BLaER1 (cell line): ENCODE results near the gene CRYL1.
A peak's percentile ranks its signal among the peaks of the same experiment; 100 is the strongest.

Source experiments
- H3K27ac ChIP-seq: shearing (Covaris generic); formaldehyde crosslinking; 2 replicates; pipeline ENCODE4 v1.8.1; 2022
- H3K27me3 ChIP-seq: shearing (Covaris generic); formaldehyde crosslinking; 2 replicates; pipeline ENCODE4 v1.8.1; 2022
- H3K36me3 ChIP-seq: shearing (Covaris generic); formaldehyde crosslinking; 2 replicates; pipeline ENCODE4 v1.8.1; 2022
- H3K4me1 ChIP-seq: shearing (Covaris generic); formaldehyde crosslinking; 2 replicates; pipeline ENCODE4 v1.8.1; 2022
- H3K4me2 ChIP-seq: shearing (Covaris generic); formaldehyde crosslinking; 2 replicates; pipeline ENCODE4 v1.8.1; 2022
- H3K4me3 ChIP-seq: shearing (Covaris generic); formaldehyde crosslinking; 2 replicates; pipeline ENCODE4 v1.8.1; 2022
- H3K9ac ChIP-seq: shearing (Covaris generic); formaldehyde crosslinking; 2 replicates; pipeline ENCODE4 v1.8.1; 2022
- H3K9me3 ChIP-seq: shearing (Covaris generic); formaldehyde crosslinking; 2 replicates; pipeline ENCODE4 v1.8.1; 2022
- H4K20me1 ChIP-seq: shearing (Covaris generic); formaldehyde crosslinking; 2 replicates; pipeline ENCODE4 v1.8.1; 2022
- Cebpa-rat ChIP-seq: shearing (Covaris generic); IDR thresholded peaks from 2 replicates; pipeline ENCODE4 v1.8.1; 2022

CRYL1 gene

GRCh38 chr13:20525601-20526544, at the start of gene CRYL1:
Gene CRYL1 (minus strand): TSS chr13:20525857. CDS start chr13:20525794, 63 bp downstream.
- H3K9ac ChIP-seq, result peak within 1 kb of the TSS; percentile 85
- peak within 1 kb of the TSS; percentile 98 for H3K4me2 ChIP-seq
- H3K27ac ChIP-seq, result peak within 1 kb of the TSS; percentile 79
- H3K27me3 ChIP-seq, result no peaks in the 10 kb centered on the region
- H3K4me3 ChIP-seq, result peak within 1 kb of the TSS; percentile 88
- H3K9me3 ChIP-seq, result peaks cover 2% of the 10 kb centered on the region
- peaks cover 35% of the 10 kb centered on the region for H3K4me1 ChIP-seq
- TF ChIP-seq Cebpa-rat, result no peak
- no peaks in the 10 kb centered on the region for H3K36me3 ChIP-seq
- no peaks in the 10 kb centered on the region for H4K20me1 ChIP-seq

GRCh38 chr13:20573636-20574035, 48.0 kb upstream of the CRYL1 start:
- Histone ChIP-seq H3K4me1 (no peaks in the 10 kb centered on the region), H3K9me3 (peaks cover 23% of the 10 kb centered on the region), H3K9ac (no peak overlapping the region), H4K20me1 (no peaks in the 10 kb centered on the region), H3K27ac (no peak overlapping the region), H3K36me3 (peaks cover 17% of the 10 kb centered on the region; the same call in 1 of the 2 replicates), H3K4me2 (no peak overlapping the region), H3K4me3 (no peak overlapping the region), H3K27me3 (no peaks in the 10 kb centered on the region)
- TF ChIP-seq Cebpa-rat, result no peak

- no peaks in the 10 kb centered on the region for H4K20me1 ChIP-seq
- no peak overlapping the region for H3K9ac ChIP-seq
- H3K36me3 ChIP-seq, result peaks cover 13% of the 10 kb centered on the region; the same call in 1 of the 2 replicates
- no peaks in the 10 kb centered on the region for H3K27me3 ChIP-seq
- H3K4me3 ChIP-seq, result no peak overlapping the region
- peaks cover 2% of the 10 kb centered on the region for H3K4me1 ChIP-seq
- peaks cover 18% of the 10 kb centered on the region for H3K9me3 ChIP-seq
- H3K27ac ChIP-seq, result no peak overlapping the region
- H3K4me2 ChIP-seq, result no peak overlapping the region
- TF ChIP-seq Cebpa-rat, result no peak
Observed at GRCh38 chr13:20573186-20573585, 47.5 kb upstream of the CRYL1 start.

- H3K27ac ChIP-seq, result no peak overlapping the region
- H3K36me3 ChIP-seq, result 0 out of 2 replicates have a peak, but pooled peaks cover 9% of the 10 kb centered on the region
- H3K4me2 ChIP-seq, result no peak overlapping the region
Observed at GRCh38 chr13:20571676-20572075, 46.0 kb upstream of the CRYL1 start.

GRCh38 chr13:20570517-20570916, 44.9 kb upstream of the CRYL1 start:
- Histone ChIP-seq H4K20me1 (no peaks in the 10 kb centered on the region), H3K36me3 (0 out of 2 replicates have a peak, but pooled peaks cover 5% of the 10 kb centered on the region), H3K4me3 (no peak overlapping the region), H3K9ac (no peak overlapping the region), H3K4me1 (peaks cover 16% of the 10 kb centered on the region), H3K27ac (no peak overlapping the region), H3K9me3 (peaks cover 5% of the 10 kb centered on the region), H3K27me3 (no peaks in the 10 kb centered on the region), H3K4me2 (no peak overlapping the region)
- no peak for TF ChIP-seq Cebpa-rat

More at GRCh38 chr13:20571676-20572075, 46.0 kb upstream of the CRYL1 start:
- Histone ChIP-seq H3K27me3 (no peaks in the 10 kb centered on the region), H3K9ac (no peak overlapping the region), H4K20me1 (no peaks in the 10 kb centered on the region), H3K4me1 (peaks cover 10% of the 10 kb centered on the region), H3K9me3 (peaks cover 6% of the 10 kb centered on the region), H3K4me3 (no peak overlapping the region)
- no peak for TF ChIP-seq Cebpa-rat

- H3K9ac ChIP-seq, result peak overlapping the region; percentile 86
- no peaks in the 10 kb centered on the region for H3K36me3 ChIP-seq
- H3K27ac ChIP-seq, result peak overlapping the region; percentile 90
- H3K27me3 ChIP-seq, result no peaks in the 10 kb centered on the region
- H3K4me1 ChIP-seq, result peaks cover 16% of the 10 kb centered on the region
- no peak for TF ChIP-seq Cebpa-rat
- peak overlapping the region; percentile 77 for H3K4me3 ChIP-seq
- no peaks in the 10 kb centered on the region for H4K20me1 ChIP-seq
- H3K9me3 ChIP-seq, result peaks cover 15% of the 10 kb centered on the region
- peak overlapping the region; percentile 85 for H3K4me2 ChIP-seq
Observed at GRCh38 chr13:20567881-20568528, 42.3 kb upstream of the CRYL1 start.

- Histone ChIP-seq H3K9ac (peak within 1 kb of the TSS; percentile 86), H4K20me1 (no peaks in the 10 kb centered on the region), H3K36me3 (no peaks in the 10 kb centered on the region), H3K4me2 (peak within 1 kb of the TSS; percentile 88), H3K27me3 (no peaks in the 10 kb centered on the region), H3K4me1 (peaks cover 16% of the 10 kb centered on the region), H3K9me3 (peaks cover 15% of the 10 kb centered on the region), H3K27ac (peak within 1 kb of the TSS; percentile 90), H3K4me3 (peak within 1 kb of the TSS; percentile 77)
- no peak for TF ChIP-seq Cebpa-rat
Observed at GRCh38 chr13:20566898-20567874, 41.5 kb upstream of the CRYL1 start, which contains the start of gene IFT88. Gene IFT88 (plus strand): TSS chr13:20567157. CDS start chr13:20574386, 7,229 bp downstream.

GRCh38 chr13:20566468-20566897, 40.8 kb upstream of the CRYL1 start:
- Histone ChIP-seq H4K20me1 (no peaks in the 10 kb centered on the region), H3K9me3 (peaks cover 15% of the 10 kb centered on the region), H3K36me3 (no peaks in the 10 kb centered on the region), H3K4me1 (peaks cover 16% of the 10 kb centered on the region), H3K27ac (peak overlapping the region; percentile 90), H3K4me3 (peak overlapping the region; percentile 77), H3K27me3 (no peaks in the 10 kb centered on the region), H3K9ac (peak overlapping the region; percentile 86), H3K4me2 (peak overlapping the region; percentile 88)
- no peak for TF ChIP-seq Cebpa-rat
